SJCRH30 (cell line): ENCODE measurements around the gene C3orf22. TPM values are rescaled to one million over a fixed set of nuclear protein-coding genes. Genes with fewer than 3 reads are reported as not detected.

ENCODE experiments used
- DNase-seq, 2 experiments: peaks; one replicate each; pipeline ENCODE4 v3.0.0-alpha.2; 2015 to 2020
- H3K27ac ChIP-seq: fragments of 250-450 bp; sonication (Bioruptor Pico); 2 replicates; pipeline ENCODE4 v1.5.1; 2020; ENCODE audit warnings: mild to moderate bottlenecking, moderate library complexity
- H3K27me3 ChIP-seq: fragments of 250-450 bp; sonication (Bioruptor Pico); 2 replicates; pipeline ENCODE4 v1.5.1; 2020; ENCODE audit warnings: mild to moderate bottlenecking, moderate library complexity
- H3K36me3 ChIP-seq: fragments of 250-450 bp; sonication (Bioruptor Pico); 2 replicates; pipeline ENCODE4 v1.5.1; 2020; ENCODE audit warnings: mild to moderate bottlenecking, moderate library complexity
- H3K4me1 ChIP-seq: fragments of 250-450 bp; sonication (Bioruptor Pico); 2 replicates; pipeline ENCODE4 v1.5.1; 2020; ENCODE audit warnings: mild to moderate bottlenecking, moderate library complexity
- H3K4me3 ChIP-seq: fragments of 250-450 bp; sonication (Bioruptor Pico); 2 replicates; pipeline ENCODE4 v1.5.1; 2020; ENCODE audit warnings: mild to moderate bottlenecking, moderate library complexity
- H3K9me3 ChIP-seq: fragments of 250-450 bp; sonication (Bioruptor Pico); replicated peaks from 2 replicates; pipeline ENCODE4 v1.5.1; 2020; ENCODE audit warnings: mild to moderate bottlenecking, moderate library complexity
- total RNA-seq: library from RNA; depleted of rRNA; stranded (reverse); fragments of >200 nt; shearing (Covaris generic); gene quantifications from 2 replicates; pipeline ENCODE4 v1.2.3, GENCODE V29; 2014

Gene C3orf22
- total RNA-seq, 1 experiment from 2014 or later = not detected

DNA sequence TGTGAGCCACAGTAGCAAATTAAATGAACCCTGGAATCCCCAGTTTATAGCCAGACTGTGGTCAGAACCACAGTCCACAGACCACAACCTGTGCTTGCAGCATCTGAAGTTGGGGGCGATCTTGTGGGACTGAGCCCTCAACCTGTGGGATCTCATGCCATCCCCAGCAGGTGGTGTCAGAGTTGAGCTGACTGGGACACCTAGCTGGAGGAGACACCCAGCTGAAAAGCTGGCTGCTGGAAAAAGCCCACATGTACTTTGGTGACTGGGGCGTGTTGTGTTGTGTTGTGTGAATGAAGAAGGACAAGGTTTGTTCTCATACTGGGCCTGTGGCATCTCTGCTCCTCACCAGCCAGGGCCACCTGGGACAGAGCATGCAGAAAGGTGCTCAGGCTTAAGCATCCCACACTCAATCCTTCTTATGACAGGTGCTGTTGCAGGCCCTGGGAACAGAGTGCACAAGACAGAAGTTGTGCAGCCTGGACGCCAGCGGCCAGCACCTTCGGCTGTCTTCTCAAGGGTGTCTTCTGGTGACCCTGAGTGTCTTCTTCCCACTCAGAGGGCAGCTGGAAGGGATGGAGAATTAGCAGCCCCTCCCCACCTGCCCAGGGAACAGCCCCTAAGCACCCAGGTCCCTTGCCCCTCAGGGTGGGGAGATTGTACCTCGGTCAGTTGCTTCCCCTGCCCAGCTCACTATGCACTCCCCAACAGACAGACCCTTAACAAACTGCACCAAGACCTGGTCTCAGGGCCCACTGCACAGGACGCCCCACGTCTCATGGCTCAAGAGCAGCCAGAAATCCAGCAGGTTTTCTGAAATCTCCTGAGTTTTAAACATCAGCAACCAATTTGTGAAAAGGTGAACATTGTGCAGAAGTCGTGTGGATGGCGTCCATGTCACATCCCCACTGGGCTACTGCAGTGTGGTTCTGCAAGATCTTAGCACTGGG is 39.0 kb downstream of the C3orf22 start:
- H3K36me3 ChIP-seq = no peaks in the 10 kb centered on the region
- no peak overlapping the region for H3K27ac ChIP-seq
- H3K4me1 ChIP-seq = no peaks in the 10 kb centered on the region
- H3K27me3 ChIP-seq = no peaks in the 10 kb centered on the region
- DNase-seq = no peak
- no peaks in the 10 kb centered on the region for H3K9me3 ChIP-seq
- H3K4me3 ChIP-seq = no peak overlapping the region

DNA sequence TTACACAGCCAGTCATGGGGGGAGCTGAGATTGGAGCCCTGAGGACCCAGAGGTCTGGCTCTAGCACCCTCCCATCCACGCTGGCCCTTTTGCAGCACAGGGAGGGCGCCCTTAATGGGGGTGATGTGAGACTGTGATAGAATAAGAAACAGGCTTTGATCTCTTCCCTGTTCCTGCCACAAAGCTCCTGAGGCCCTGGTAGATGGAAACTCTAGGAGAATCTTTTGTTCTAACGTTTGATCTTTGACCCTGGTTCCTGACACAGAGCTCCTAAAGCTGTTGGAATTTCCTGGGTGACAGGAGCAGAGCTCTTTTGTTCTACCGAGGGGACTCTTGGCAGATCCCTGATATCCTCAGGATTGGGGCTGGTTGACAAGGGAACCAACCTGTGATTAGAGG is 40.0 kb downstream of the C3orf22 start:
- Histone ChIP-seq H3K4me1 (no peaks in the 10 kb centered on the region), H3K27ac (no peak overlapping the region), H3K36me3 (no peaks in the 10 kb centered on the region), H3K9me3 (no peaks in the 10 kb centered on the region), H3K4me3 (no peak overlapping the region), H3K27me3 (no peaks in the 10 kb centered on the region)
- DNase-seq = no peak

DNA sequence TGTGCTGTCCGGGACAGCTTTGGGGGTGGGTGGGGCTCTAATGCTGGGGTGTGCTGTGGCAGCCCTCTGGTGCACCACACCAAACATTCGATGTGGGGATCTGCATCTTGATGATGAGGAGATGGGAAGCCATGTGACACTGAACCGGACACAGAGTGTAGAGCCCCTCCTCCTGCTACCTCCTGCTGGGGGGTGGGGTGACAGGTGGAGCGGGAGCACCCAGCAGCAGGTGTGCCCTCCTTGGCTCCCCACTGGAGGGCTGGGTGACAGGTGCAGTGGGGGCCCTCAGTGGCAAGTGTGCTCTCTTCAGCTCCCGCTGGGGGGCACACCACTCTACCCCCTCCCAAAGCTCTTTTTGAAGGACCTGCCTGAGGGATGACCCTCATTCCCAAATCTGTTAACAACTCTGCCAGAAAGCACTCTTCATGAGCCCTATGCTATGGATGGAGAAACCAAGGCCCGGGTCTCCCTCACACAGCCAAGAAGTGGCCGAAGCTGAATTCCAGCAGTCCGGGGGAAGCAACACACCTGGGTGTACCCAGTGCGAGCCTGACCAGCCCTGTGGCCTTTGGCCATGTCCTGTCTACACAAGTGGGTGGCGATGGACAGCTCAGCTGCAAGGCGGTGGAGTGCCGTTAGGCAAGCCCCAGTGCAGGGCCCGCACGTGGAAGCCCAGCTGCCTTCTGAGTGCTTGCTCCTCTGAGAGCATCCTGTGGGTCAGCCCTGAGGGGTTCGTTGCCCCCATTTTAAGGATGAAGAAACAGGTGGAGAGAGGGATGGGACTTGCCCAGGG is 40.5 kb downstream of the C3orf22 start:
- Histone ChIP-seq H3K36me3 (no peaks in the 10 kb centered on the region), H3K27ac (no peak overlapping the region), H3K27me3 (no peaks in the 10 kb centered on the region), H3K4me1 (no peaks in the 10 kb centered on the region), H3K4me3 (no peak overlapping the region), H3K9me3 (no peaks in the 10 kb centered on the region)
- no peak for DNase-seq

DNA sequence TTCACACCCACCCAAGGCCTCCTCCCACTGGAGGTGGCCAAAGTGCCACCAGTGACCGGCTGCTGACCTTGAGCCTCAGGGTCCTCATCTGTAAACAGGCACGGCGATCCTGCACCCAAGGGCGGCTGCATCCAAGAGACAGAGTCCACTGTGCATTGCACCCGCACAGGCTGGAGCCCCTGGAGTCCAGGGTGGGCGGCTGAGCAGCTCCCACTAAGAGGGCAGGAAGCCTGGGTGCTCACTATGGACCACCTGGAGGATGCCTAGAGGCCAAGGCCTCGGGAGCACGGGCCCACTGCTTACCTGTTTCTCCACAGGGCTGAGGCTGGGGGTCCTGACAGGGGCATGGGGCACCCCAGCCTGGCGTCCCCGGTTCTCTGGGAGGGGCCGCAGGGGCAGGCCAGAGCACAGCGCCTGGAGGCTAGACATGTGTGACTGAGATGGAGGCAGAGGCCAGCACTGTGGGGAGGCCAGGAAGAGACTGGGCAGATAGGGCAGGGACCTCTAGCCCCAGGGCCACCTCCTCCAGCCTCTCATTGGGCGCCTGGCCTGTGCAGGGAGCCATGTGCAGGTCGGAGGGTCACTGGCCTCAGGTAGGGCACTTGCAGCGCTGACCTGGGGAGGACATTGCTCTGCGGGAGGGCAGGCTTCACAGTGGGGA is 41.3 kb downstream of the C3orf22 start, which contains the start of gene UROC1:
Gene UROC1 (minus strand): TSS at position 483 of the 661 bp plus-strand sequence. CDS start 54 bp downstream, at position 429.
- no peaks in the 10 kb centered on the region for H3K9me3 ChIP-seq
- no peak for DNase-seq
- H3K27ac ChIP-seq = no peak within 1 kb of the TSS
- H3K27me3 ChIP-seq = no peaks in the 10 kb centered on the region
- H3K36me3 ChIP-seq = no peaks in the 10 kb centered on the region
- no peaks in the 10 kb centered on the region for H3K4me1 ChIP-seq
- H3K4me3 ChIP-seq = no peak within 1 kb of the TSS

DNA sequence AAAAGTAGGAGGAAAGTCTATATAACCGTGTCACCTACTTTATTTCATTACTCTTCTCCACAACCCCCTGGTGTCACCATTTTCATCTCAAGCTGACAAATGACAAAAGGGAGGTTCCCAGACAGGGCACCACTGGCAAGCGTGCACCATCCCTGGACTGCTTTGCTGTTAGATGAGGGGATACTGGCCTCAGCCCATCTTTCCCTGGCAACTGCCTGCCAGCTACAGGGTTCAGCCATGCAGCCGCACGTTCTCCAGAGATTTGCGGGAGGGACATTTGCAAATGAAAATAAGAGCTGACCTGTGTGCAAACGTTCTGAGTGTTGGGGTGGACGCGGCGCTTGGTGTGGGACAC is 41.8 kb downstream of the C3orf22 start:
- Histone ChIP-seq H3K9me3 (no peaks in the 10 kb centered on the region), H3K27ac (no peak overlapping the region), H3K27me3 (no peaks in the 10 kb centered on the region), H3K4me1 (no peaks in the 10 kb centered on the region; the same call in 1 of the 2 replicates), H3K4me3 (no peak overlapping the region), H3K36me3 (no peaks in the 10 kb centered on the region)
- DNase-seq = no peak

DNA sequence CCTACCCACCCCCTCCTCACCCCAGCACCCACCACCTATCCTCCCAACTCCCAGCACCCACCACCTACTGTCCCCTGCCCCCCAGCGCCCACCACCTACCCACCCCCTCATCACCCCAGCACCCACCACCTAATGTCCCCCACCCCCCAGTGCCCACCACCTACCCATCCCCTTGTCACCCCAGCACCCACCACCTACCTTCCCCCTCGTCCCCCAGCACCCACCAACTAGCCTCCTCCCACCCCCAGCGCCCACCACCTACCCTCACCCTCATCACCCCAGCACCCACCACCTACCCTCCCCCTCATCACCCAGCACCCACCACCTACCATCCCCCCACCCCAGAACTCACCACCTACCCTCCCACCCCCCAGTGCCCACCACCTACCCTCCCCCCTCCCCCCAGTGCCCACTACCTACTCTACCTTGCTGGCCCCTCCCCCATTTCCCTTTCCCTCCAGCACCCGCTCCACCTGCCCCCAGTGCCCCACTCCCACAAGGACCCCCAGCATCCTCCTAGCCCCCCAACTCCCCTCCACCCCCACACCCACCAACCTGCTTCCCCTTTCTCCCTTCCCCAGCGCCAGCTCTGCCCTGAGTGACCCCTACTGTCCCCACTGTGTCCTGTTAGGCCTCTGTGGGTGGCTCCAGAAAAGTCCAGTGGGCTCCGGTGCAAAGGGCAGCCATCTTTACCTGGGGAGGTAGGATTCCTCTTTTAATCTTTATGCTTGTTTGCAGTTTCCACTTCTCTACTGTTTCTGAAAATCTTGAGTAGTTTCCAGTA is 42.4 kb downstream of the C3orf22 start:
- no peak for DNase-seq
- no peak overlapping the region for H3K27ac ChIP-seq
- H3K4me3 ChIP-seq = no peak overlapping the region
- H3K9me3 ChIP-seq = no peaks in the 10 kb centered on the region
- peaks cover 1% of the 10 kb centered on the region; the same call in 1 of the 2 replicates for H3K4me1 ChIP-seq
- no peaks in the 10 kb centered on the region for H3K27me3 ChIP-seq
- H3K36me3 ChIP-seq = no peaks in the 10 kb centered on the region

DNA sequence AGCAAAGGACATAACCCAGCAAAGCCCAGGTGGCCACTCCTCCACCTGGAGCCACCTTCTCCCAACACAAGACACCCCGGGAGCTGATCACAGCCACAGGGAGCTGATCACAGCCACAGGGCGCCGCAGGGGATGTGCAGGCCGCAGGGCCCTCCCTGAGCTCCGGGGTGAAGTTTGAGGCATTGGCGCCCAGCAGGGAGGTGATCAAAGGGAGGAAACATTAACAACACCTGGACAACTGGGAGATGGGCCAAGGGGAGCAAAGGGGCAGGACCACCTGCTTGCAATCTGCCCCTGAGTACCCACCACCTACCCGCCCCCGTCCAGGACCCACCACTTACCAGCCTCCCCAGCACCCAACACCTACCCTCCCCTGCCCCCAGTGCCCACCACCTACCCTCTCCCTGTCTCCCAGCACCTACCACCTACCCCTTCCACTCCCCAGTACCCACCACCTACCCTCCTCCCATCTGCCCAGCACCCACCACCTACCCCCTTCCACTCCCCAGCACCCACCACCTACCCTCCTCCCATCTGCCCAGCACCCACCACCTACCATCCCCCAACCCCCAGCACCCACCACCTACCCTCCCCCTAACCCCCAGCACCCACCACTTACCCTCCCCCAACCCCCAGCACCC is 43.5 kb downstream of the C3orf22 start:
- H3K4me3 ChIP-seq = no peak overlapping the region
- H3K9me3 ChIP-seq = no peaks in the 10 kb centered on the region
- H3K27me3 ChIP-seq = no peaks in the 10 kb centered on the region
- no peak for DNase-seq
- H3K27ac ChIP-seq = no peak overlapping the region
- H3K36me3 ChIP-seq = no peaks in the 10 kb centered on the region
- H3K4me1 ChIP-seq = peaks cover 4% of the 10 kb centered on the region; the same call in 1 of the 2 replicates

DNA sequence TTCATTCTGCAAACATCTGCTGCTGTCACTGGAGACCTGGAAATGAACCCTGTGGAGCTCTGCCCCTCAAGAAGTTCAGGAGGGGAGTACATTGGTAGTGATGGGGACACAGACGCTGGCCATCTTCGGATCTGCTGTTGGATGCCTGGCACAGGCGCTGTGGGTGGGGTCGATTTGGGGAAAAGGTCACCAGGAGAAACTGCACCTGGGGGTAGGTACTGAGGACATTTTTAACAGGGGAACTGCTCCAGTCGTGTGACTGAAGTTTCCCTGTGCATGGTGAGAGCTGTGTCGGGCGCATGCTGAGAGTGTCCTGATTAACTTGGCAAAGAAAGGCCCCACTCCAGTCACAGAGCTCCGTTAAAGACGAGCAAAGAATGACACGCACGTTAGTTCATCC is 44.6 kb downstream of the C3orf22 start:
- Histone ChIP-seq H3K27me3 (no peaks in the 10 kb centered on the region), H3K36me3 (no peaks in the 10 kb centered on the region), H3K27ac (no peak overlapping the region), H3K4me1 (peaks cover 4% of the 10 kb centered on the region; the same call in 1 of the 2 replicates), H3K9me3 (no peaks in the 10 kb centered on the region), H3K4me3 (no peak overlapping the region)
- no peak for DNase-seq

DNA sequence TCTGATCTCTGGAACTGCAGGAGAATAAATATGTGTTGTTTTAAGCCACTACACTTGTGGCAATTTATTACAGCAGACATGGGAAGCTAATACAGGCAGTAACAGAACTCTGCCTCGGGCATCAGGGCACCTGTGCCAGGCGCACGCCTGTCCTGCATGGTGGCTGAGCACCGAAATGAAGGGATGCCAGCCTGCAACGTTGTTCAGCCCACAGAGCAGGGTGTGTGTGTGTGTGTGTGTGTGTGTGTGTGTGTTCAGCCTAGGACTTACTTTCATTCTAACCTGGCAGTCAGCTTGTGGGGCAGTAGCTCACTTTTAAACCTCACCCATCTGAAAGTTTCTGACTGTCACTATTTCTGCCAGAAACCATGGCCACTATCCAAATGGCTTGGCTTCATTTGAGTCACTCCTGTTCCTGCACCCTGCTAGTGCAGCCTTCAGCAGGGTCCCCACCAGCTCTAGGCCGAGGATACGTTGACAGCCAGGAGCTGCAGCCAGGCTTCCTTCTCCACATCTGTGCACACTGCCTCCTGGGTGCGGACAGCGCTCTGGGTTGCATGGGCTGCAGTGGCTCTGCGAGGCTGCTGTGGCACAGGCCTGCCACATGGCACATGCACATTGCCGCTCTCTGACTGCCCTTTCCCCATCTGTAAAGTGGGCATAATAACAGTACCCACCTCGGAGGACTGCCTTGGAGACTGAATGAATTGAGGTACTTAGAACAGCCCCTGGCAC is 45.6 kb downstream of the C3orf22 start:
- Histone ChIP-seq H3K27ac (no peak overlapping the region), H3K27me3 (no peaks in the 10 kb centered on the region), H3K4me3 (no peak overlapping the region), H3K9me3 (no peaks in the 10 kb centered on the region), H3K4me1 (peaks cover 9% of the 10 kb centered on the region; the same call in 1 of the 2 replicates), H3K36me3 (no peaks in the 10 kb centered on the region)
- no peak for DNase-seq

DNA sequence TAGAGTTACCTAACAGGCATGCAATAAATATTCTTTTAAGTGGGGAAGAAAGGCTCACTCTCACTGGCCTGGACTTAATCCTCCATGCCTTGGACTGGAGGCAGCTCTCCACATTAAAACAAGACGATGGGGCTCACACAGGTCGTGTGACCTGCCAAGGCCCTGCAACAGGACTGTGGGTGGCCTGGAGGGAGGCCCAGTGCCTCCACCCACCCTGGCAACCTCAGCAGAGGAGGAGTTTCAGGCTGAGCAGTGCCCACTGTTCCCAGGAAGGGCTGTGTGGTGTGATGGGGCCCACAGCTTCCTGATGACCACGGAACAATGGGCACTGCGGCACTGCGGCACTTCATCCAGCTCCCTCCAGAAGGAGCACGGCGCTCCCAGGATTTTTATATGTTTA is 46.7 kb downstream of the C3orf22 start:
- Histone ChIP-seq H3K9me3 (no peaks in the 10 kb centered on the region), H3K4me3 (no peak overlapping the region), H3K27ac (no peak overlapping the region), H3K4me1 (peaks cover 9% of the 10 kb centered on the region; the same call in 1 of the 2 replicates), H3K27me3 (no peaks in the 10 kb centered on the region), H3K36me3 (no peaks in the 10 kb centered on the region)
- peak; percentile 23 to 30 for DNase-seq

DNA sequence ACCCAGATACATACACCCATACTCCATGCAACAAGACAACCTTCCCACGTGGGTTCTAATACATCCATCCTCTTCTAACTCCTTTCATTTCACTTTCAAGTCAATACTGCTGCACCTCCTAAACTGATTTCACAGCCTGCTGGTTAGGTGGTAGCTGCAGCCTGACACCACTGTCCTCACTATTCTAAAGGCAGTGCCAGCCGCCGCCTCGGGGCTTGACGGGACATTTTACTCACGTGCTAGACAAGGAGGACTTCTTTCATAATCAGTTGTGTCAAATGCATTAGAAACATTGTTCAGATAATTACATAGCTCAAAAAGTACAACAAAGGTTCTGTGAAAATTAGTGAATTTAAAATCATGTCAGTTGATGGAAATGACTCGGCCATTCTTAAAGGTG is 47.4 kb downstream of the C3orf22 start:
- no peak overlapping the region for H3K27ac ChIP-seq
- H3K9me3 ChIP-seq = no peaks in the 10 kb centered on the region
- no peaks in the 10 kb centered on the region for H3K36me3 ChIP-seq
- DNase-seq = no peak
- no peak overlapping the region for H3K4me3 ChIP-seq
- peaks cover 9% of the 10 kb centered on the region; the same call in 1 of the 2 replicates for H3K4me1 ChIP-seq
- no peaks in the 10 kb centered on the region for H3K27me3 ChIP-seq

DNA sequence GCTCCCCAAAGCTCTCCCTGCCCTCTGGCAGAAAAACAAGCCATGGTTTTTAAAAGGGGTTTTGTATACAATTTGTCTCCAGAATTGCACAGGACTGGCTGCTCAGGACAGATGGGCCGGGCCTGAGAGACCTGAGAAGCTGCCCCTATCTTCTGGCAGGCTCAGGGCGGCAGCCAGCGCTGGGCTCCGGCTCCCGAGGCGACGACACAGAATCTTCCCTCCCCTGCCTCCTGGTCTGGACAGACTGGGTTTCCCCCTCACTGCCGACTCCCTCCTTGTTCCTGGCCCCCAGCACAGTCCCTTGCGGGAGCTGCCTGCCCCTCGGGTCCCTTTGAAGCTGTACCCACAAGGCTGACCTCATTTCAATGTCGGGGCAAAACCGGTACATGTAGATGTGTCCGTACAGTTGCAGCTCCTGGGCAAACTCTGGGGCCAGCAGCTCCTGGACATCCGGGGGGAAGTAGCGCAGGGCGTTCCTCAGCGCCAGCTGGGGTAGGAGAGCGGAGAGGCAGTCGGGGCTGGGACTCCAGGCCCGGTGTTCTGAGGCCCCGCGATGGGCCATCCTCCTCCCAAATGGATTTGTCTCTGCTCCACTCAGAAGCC is 48.3 kb downstream of the C3orf22 start:
- Histone ChIP-seq H3K4me1 (peaks cover 9% of the 10 kb centered on the region; the same call in 1 of the 2 replicates), H3K9me3 (no peaks in the 10 kb centered on the region), H3K27ac (no peak overlapping the region), H3K4me3 (no peak overlapping the region), H3K36me3 (no peaks in the 10 kb centered on the region), H3K27me3 (no peaks in the 10 kb centered on the region)
- DNase-seq = no peak
